ENCODE measurements around the gene BRCA2. TPM values are rescaled to one million over a fixed set of nuclear protein-coding genes. Genes with fewer than 3 reads are reported as not detected.

Gene BRCA2
- total and polyA plus RNA-seq, 9 of the 15 experiments (the other 6 are each of a cell fraction or from before 2014, with no cell fraction given) = 4.1 to 17.3 (median 5.8) TPM

GRCh38 chr13:32376642-32377415 is 61.5 kb downstream of the BRCA2 start (continued):
- TF ChIP-seq ZBTB9 (CRISPR knock-in tag; IDR thresholded peaks at IDR 0.05) (no peak), ARNT (IDR thresholded peaks at IDR 0.05) (no peak), MTA1 (IDR thresholded peaks at IDR 0.05; ENCODE audit: borderline replicate concordance) (no peak), RNF219 (CRISPR knock-in tag; IDR thresholded peaks at IDR 0.05) (no peak), FOXJ2 (tag; IDR thresholded peaks at IDR 0.05) (no peak), OTX1 (CRISPR knock-in tag; IDR thresholded peaks at IDR 0.05) (no peak), EWSR1 (IDR thresholded peaks at IDR 0.05; ENCODE audit: borderline replicate concordance, low read depth, partially characterized antibody) (no peak), MECOM (CRISPR knock-in tag; IDR thresholded peaks at IDR 0.05) (no peak), SAP30 (IDR thresholded peaks at IDR 0.05; ENCODE audit: borderline replicate concordance, insufficient read depth, low read depth, low read length, poor library complexity, severe bottlenecking) (no peak), IRF9 (tag; IDR thresholded peaks at IDR 0.05) (no peak)
